ENCODE measurements around the gene FRMD6.
A peak's percentile ranks its signal among the peaks of the same experiment; 100 is the strongest.

GRCh38 chr14:51651388-51652167 is at the start of gene FRMD6:
- TF ChIP-seq CTCF (IDR thresholded peaks at IDR 0.05): peak; percentile 81
- no peak; the same call in 1 of the 2 replicates for TF ChIP-seq POLR2AphosphoS5 (IDR thresholded peaks at IDR 0.05; ENCODE audit: low read depth, low read length)

Data from Panc1 (cell line).